ENCODE measurements around the gene BEGAIN.
A peak's percentile ranks its signal among the peaks of the same experiment; 100 is the strongest.

The BEGAIN gene

DNA sequence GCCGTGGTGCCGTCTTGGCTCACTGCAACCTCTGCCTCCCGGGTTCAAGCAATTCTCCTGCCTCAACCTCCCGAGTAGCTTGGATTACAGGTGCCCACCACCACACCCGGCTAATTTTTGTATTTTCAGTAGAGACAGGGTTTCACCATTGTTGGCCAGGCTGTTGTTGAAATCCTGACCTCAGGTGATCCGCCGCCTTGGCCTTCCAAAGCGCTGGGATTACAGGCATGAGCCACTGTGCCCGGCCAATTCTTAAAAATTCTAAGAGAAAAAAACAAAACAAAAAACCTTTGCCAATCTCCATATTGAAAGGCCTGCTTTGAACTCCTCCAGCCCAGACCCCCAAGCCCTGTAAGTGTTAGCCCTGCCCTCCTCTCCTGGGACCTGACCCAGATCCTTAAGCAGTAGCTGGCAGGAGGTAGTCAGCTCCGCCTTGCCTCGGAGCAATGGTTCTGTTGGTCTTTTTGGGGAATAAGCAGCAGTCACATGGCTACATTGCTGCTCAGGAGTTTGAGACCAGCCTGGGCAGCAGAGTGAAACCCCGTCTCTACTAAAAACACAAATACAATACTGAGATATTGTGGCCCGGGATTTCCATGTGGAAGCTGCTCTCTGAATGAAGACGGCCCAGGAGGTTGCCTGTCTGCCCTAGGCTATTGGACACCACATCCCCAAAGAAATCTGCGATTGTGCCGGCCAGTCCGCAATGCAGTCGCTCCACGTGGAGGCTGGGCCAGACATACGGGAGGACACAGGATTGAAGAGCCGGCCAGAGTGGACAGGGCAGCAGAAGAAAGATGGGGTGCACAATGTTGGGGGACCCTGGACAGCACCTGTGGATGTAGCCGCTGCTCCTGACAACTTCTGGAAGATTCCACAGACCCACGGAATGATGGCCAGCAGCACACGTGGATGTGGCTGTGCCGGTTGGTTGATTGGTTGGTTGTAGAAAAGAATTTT, 28.8 kb upstream of the BEGAIN start:
- DNase-seq = no peak

DNA sequence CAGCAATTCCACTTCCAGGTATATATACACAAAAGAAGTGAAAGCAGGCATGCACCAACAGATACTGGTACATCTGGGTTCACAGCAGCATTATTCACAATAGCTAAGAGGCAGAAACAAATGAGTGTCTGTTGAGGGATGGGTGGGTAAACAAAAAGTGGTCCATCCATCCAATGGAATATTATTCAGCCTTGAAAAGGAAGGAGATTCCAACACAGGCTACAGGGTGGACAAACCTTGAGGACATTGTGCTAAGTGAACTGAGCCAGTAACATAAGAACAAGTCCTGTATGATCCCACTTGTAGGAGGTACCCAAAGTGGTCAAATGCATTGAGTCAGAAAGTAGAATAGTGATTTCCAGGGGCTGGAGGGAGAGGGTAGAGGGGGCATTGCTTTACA, 27.6 kb upstream of the BEGAIN start:
- no peak for DNase-seq

DNA sequence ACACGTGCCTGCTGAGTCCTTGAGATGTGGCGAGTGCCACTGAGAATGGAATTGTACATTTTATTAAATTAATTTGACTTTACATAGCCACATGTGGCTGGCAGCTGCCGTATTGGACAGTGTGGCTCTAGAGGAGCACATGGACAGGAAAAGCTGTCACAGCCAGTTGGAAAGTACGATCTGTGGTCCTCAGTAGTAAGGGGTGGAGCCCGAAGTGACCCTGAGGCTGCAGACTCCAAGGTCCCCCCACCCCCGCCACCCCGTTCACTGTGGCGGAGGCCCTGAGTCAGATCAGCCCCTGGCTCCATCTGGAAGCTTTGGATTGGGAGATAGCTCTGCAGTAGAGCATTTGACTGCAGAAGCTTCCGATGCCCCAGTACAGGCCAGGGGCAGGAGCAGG, 25.8 kb upstream of the BEGAIN start:
- DNase-seq = no peak

DNA sequence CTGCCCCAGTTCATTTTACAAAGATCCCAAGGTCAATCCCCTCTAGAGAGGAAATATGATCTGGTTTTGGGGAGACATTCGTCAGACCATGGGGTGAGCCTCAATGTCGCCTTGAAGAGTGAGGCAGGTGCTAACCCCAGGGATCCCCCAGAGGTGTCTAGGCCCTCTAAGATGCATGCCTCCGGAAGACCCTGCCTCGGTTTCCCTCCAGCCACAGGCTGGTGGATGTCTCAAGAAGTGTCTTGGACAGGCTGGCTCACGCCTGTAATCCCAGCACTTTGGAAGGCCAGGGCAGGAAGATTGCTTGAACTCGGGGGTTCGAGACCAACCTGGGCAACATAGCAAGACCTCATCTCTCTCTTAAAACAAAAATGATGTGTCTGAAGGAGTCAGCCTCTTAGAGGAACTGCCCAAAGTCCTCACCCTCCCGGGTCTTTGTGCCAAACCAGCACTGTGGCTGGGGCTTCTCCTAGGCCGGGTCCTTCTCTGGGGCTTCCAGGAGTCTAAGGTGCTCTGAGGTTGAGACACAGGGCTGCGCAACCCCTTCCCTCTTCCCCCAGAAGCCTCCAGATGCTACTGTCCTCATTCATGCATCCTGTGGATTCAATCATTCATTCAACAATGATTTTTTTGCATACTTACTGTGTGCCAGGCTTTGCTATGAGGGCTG, 24.7 kb upstream of the BEGAIN start:
- DNase-seq = no peak

DNA sequence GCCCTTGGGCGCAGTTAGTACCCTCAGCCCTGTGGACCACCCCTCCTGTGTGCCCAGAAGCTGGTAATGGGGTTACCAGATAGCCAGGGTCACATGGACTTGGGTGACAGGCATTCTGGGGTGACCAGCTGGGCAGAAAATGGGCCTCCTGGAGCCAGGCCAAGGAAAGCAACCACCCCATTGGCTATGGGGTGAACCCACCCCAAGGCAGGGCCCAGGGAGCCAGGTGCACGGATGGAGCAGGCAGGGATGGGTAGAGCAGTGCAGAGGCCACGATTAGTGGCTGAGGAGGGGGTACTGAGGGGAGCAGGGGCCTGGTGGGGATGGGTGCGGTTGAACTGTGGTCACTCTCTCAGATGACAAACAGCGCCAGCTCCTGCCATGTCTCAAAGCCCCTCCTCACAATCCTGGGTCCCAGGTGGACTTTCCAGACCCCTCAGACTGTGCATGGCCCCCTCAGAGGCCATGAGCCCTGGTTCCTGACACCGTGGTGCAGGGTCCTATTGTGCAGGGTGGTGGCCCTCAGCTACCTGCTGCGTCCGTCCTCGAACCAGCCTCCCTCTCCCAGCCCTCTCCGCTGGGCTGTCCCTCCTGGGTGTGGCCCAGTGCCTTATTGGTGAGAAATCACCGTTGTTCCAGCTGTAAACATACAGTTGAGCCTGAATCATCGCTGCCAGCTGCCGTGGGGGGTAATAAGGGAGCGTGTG, 23.4 kb upstream of the BEGAIN start:
- DNase-seq = no peak

DNA sequence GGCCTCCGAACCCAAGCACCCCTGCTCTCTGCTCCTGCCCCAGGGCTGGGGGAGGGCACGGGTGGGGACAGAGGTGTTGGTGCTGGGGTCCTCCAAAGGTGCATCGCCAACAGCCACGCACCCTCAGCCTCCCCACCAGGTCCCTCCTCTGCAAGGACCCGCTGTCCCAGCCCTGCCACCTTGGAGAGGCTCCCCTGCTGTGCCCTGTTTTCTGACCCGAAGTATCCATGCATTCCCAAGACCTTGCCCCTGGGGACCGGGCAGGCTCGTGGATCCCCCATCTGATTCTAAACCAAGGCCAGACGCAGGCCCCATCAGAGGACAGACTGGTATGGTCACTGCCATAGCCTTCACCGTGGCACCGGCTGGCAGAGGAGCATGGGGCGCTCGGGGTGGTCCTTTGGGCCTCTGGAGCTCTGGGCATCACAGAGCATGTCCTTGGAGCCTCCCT, 22.7 kb upstream of the BEGAIN start:
- no peak for DNase-seq

DNA sequence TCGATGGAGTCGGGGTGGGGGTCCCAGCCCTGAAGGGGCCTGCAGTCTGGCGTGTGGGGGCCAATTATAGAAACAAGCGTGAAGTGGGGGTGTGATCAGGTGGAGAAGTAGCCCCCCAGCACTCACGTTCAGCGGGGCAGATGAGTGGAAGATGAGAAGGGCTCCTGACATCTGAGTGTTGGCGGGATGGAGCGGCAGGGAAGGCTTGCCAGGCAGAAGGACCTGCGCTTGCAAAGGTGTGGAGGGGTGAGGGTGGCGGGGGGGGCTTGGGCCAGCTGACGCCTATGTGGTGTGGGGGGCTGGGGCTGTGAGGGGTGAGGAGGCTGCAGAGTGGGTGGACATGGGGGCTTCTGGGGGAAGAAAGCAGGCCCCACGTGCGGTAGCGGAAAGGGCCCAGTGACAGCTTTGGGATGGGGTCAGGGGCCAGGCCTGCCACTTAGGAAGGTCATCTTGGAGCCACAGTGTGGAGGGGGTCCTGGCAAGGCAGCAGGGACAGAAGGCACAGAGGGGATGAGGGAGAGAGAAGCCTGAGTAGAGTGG, 22.2 kb upstream of the BEGAIN start:
- DNase-seq = no peak

DNA sequence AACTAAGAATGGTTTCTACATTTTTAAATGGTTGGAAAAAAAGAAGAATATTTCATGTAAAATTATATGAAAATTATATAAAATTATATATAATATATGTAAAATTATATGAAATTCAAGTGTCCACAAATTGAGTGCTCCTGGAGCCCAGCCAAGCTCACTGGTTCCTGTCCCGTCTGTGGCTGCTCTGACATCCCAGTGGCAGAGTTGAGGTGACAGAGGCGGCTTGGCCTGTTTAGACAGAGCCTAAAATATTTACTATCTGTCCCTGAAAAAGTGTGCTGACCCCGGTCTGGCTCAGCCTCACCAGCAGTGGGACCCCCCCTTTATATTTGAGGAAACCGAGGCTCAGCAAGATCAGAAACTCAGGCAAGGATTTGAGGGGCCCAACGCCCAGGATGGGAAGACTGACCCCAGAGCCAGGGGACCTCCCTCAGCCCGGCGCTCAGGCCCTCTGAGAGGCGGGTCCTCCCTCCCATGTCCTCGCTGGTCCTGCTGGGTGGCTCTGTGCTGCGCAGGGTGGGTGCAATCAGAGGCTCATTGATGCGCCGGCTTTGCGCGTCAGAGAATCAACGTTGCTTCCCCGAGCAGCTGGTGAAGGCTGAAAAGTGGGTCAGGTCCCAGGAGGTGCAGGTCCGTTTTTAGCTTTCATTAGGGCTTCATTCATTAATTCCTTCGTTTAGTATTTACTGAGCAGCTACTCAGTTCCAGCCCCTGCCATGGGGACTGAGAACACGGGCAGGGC, 21.5 kb upstream of the BEGAIN start:
- no peak for DNase-seq

DNA sequence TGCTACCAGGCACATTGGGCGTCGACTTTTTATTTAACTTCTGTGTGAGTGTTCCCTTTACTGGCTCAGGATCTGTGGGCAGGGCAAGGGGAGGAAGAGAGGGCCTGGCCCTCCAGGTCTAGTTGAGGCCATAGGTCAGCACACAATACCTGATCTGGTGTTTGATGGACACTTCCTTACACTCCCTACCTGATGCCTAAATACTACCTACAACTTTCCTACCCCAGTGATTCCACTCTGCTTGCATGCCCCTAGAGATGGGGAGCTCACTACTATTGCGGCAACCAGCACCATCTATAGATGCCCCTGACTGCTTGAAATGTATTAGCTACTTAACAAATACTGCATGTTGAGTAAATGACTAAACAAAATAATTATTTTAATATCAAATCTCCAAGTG, 20.8 kb upstream of the BEGAIN start:
- DNase-seq = no peak

DNA sequence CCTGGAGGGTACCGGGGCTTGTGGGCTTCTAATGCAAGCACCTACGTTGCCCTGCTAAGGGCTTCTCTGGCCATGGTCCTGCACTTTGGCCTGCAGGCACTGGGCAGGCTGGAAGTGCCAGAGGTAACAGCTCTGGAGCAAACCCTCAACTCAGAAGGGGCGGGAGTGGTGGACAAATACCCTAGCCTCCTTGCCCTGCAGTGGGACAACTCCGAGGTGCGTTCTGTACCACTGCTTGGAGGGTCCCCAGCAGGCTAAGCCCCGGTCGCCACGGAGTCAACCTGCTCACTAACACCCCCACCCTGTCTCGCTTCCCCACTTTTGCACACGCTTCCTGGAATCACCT, 20.4 kb upstream of the BEGAIN start:
- no peak for DNase-seq

DNA sequence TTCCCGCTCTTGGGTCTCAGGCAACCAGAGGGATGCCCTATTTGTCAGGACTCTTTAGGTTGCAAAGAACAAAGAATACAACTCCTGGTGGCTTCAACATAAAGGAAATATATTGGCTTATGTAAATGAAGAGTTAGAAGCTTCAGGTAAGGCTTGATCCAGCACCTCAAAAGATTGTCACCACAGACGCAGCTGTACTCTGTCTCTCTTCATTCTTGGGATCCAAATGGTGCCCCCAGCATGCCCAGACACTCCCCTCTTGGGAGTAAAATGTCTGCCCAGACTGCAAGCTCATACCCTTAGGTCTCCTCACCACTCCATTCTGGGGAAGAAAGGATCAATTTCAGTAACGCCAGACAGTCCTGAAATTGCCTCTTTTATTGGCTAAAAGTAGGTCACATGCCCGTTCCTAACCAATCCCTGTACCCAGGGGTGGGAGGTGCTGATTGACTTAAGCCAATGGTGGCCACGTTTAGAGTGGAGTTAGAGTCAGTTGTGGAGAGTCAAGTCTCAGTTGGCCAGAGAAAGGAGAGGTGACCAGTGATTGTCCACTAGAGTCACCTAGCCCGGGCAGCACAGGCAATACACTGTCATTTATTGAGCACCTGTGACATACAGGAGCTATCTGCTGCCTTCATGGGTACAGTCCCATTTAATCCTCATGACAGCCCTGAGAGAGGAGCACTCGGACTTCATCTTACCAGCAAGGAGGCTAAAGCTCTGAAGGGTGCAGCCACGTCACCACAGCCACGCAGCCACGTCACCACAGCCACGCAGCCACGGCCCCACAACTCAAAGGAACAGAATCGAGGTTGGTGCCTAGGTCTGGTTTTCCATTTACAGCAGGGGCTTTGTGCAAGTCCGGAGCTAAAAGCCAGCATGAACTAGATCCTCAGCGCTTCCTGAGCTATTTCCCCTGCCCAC, 19.7 kb upstream of the BEGAIN start:
- DNase-seq = no peak

DNA sequence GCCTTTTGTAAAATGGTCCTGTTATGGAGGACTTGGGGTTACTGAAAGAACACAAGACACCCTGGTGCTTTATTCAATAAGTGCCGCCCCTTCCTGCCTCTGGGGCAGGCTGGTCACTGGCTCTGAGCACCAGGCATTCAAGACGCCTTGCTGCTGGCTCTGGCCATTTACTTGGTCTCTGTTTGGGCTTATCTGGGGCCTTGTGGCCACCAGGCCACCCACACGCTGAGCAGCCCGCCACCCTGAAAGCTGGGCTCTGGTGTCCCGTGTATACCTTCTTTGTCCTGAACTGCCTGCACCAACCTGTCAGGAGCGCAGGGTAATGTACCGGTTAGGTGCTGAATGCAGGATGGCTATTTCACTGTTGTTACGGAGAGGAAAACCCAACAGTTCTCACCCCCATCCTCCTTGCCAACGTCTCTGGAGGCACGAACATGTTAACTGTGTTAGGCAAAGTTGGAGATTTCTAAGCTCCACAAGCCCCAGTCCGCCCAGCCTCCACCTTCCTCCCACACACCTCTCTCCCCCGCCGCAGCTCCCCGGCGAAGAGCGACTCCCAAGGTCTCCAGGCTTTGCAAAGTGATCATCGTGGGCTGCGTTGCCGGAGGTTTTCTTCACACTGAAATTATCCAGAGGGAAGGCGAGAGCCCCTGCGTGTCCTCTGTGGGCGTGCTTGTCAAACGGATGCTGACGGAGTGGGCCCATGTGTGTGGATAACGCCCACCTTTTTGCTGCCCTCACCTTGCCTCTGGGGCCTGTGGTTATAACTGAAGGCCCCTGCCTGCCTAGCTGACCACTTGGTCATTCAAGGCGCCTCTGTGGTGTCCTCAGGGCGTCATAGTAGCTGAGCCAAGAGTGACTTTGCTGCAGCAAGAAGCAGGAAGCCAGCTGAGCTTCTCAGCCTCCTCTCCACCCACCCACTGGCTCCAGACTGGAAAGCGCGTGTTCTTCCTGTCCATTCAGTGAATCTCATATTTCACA, 18.8 kb upstream of the BEGAIN start:
- no peak for DNase-seq

DNA sequence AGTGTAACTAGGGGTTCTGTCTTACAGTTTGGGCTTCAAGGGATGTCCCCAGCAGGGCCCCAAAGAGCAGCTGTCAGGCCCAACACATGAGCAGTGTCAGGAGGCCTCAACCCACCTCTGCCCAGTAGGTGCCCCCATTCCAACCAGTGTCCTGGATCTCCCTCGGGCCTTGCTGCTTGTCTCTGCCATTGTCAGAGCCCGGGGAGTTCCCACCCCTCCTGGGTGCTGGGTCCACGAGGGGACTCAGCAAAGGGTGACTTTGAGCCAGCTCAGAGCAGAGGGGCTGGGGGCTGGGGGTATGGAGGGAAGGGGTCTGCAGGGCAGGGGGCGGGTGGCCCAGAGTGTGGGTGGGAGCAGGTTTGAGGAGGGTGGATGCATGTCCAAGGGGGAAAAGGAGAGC, 18.0 kb upstream of the BEGAIN start:
- DNase-seq = no peak

DNA sequence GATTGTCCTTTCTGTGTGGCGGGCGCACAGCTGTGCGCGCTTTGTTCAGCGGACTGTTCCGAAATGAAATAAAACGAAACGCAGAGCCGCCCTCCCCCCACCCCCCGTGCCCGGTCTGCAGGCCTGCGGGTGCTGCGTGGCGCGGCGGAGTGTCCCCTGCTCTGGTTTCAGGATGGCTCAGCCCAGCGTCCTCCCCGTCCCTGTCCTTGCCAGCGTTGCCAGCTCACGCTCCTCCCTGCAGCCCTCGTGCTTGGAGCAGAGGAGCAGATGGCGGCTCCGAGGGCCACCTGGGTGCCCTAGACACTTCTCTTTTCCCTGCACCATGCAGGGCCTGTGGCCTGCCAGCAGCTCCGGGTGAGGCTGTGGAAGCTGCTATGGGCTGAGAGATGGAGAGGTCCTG, 17.5 kb upstream of the BEGAIN start:
- peak in 1 of 14 donors; percentile 77 for DNase-seq

DNA sequence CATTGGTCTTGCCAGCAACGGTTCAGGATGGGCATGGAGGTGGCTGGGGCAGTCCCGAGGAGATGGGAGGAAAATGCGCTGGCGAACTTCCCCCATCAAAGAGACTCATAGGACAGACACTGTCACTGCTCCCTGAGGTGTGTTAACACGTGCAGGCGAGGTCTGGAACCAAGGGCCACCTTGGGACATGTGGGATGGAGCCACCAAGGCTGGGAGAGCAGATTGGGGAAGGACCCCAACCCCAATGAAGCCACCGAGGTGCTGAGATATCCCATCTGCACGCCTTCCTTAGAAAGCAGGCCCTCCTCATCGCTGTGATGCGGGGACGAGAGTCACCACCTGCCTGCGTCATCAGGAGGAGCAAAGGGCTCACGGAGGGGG, 16.9 kb upstream of the BEGAIN start:
- DNase-seq = no peak

DNA sequence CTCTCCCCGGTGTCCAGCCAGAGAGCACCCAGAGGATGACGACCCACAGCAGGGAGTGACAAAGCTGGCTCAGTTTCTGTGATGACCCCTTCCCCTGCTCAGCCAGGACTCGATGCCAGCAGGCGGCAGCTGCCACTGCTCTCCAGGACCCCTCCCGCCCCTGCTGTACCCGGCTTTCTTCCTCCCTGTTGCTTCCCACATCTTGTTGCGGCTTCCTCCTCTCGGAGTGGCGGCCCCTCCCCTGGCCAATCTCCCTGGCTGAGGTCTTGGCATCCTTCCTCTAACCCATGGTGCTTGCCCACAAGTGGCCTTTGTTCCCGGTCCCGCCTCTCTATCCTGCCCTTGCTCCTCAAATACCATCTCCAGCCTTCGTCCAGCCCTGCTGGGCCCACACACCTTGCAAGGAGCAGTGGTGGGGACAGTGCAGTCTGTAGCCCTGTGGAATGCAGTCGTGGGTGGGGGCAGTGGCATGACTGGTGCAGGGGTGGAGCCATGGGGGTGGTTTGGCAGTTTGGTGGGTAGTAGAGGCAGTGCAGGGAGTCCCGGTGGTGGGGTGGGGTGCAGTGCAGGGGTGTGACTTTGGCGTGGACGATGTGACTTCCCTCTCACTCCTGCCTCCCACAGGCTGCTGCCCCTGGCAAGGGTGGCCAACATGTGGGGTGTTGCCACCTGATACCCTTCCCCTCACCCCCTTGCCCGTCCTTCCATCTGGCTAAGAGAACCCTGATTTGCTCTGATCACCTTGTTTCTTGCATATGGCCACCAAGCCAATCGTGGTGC, 16.3 kb upstream of the BEGAIN start:
- no peak for DNase-seq

DNA sequence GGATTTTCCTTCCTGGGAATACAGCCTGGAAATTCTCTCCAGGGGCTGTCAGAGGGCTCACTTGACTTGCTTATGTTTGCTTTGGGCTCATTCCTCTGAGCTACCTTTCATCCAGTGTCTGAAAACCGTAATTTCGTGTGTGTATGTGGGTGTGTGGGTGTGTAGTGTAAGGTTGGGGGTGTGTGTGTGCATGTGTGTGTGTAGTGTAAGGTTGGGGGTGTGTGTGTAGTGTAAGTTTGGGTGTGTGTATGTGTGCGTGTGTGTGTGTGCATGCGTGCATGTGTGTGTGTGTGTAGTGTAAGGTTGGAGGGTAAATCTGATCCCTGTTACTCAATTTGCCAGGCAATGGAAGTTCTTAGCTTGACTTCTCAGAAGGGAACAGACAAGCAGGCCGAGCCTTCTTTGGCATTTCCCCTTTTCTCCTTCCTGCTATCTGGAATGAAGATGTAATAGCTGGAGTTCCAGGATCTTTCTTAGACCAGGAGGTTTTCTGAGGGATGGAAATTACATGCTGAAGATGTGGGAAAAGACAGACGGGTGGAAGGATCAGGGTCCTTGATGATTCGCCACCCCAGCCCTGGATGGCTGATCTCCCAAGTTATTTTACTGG, 15.5 kb upstream of the BEGAIN start:
- no peak for DNase-seq

DNA sequence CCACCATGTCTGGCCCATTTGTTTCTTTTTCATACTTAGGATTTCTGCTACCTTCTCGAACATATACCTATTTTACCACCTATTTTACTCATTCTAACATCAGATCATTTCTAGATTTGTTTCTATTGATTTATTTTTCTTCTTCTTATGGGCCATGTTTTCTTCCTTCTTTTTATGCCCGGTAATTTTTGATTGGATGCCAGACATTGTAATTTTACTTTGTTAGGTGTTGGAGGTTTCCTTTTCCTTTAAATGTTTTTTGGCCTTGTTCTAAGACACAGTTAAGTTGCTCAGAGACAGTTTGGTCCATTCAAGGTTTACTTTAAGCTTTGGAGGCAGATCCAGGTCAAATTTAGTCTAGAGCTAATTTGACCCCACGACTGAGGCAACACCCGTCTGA, 14.7 kb upstream of the BEGAIN start:
- DNase-seq = no peak

DNA sequence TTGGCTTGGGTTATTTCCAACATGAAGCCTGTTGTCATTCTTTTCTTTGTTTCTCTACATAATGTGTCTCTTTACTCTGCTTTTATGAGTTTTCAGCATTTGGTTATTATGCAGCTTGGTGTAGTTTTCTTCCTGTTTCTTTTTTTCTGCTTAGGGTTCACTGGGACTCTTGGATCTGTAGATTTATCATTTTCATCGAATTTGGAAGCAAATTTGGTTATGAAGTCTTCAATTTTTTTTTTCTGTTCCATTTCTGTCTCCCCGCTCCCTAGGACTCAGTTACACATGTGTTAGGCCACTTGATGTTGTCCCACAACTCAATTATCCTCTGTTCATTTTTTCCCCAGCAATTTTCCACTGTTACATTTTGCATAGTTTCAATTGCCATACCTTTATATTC, 13.8 kb upstream of the BEGAIN start:
- no peak for DNase-seq

All from C1 segment of cervical spinal cord (tissue), 14 donors.